SJCRH30 (cell line): ENCODE results near the gene SLC34A3. TPM values are rescaled to one million over a fixed set of nuclear protein-coding genes. Genes with fewer than 3 reads are reported as not detected.
A peak's percentile ranks its signal among the peaks of the same experiment; 100 is the strongest.

Experiments
- DNase-seq, 2 experiments: peaks; one replicate each; pipeline ENCODE4 v3.0.0-alpha.2; 2015 to 2020
- H3K27ac ChIP-seq: fragments of 250-450 bp; sonication (Bioruptor Pico); 2 replicates; pipeline ENCODE4 v1.5.1; 2020; ENCODE audit warnings: mild to moderate bottlenecking, moderate library complexity
- H3K27me3 ChIP-seq: fragments of 250-450 bp; sonication (Bioruptor Pico); 2 replicates; pipeline ENCODE4 v1.5.1; 2020; ENCODE audit warnings: mild to moderate bottlenecking, moderate library complexity
- H3K36me3 ChIP-seq: fragments of 250-450 bp; sonication (Bioruptor Pico); 2 replicates; pipeline ENCODE4 v1.5.1; 2020; ENCODE audit warnings: mild to moderate bottlenecking, moderate library complexity
- H3K4me1 ChIP-seq: fragments of 250-450 bp; sonication (Bioruptor Pico); 2 replicates; pipeline ENCODE4 v1.5.1; 2020; ENCODE audit warnings: mild to moderate bottlenecking, moderate library complexity
- H3K4me3 ChIP-seq: fragments of 250-450 bp; sonication (Bioruptor Pico); 2 replicates; pipeline ENCODE4 v1.5.1; 2020; ENCODE audit warnings: mild to moderate bottlenecking, moderate library complexity
- H3K9me3 ChIP-seq: fragments of 250-450 bp; sonication (Bioruptor Pico); replicated peaks from 2 replicates; pipeline ENCODE4 v1.5.1; 2020; ENCODE audit warnings: mild to moderate bottlenecking, moderate library complexity
- total RNA-seq: library from RNA; depleted of rRNA; stranded (reverse); fragments of >200 nt; shearing (Covaris generic); gene quantifications from 2 replicates; pipeline ENCODE4 v1.2.3, GENCODE V29; 2014

SLC34A3 gene
- total RNA-seq, 1 experiment from 2014 or later = 0.06 TPM

- peaks cover 22% of the 10 kb centered on the region for H3K4me1 ChIP-seq
- H3K36me3 ChIP-seq = peaks cover 9% of the 10 kb centered on the region; the same call in 1 of the 2 replicates
- no peak overlapping the region for H3K4me3 ChIP-seq
- H3K27me3 ChIP-seq = no peaks in the 10 kb centered on the region
- no peak for DNase-seq
- no peak overlapping the region for H3K27ac ChIP-seq
- no peaks in the 10 kb centered on the region for H3K9me3 ChIP-seq
These were observed 27.7 kb upstream of the SLC34A3 start for GRCh38 chr9:137202966-137203365.

- H3K9me3 ChIP-seq = no peaks in the 10 kb centered on the region
- H3K27me3 ChIP-seq = no peaks in the 10 kb centered on the region
- DNase-seq = no peak
- H3K27ac ChIP-seq = no peak overlapping the region
- H3K4me3 ChIP-seq = peak overlapping the region; percentile 94
- peaks cover 12% of the 10 kb centered on the region for H3K4me1 ChIP-seq
- H3K36me3 ChIP-seq = peaks cover 9% of the 10 kb centered on the region
These were observed 26.0 kb upstream of the SLC34A3 start for GRCh38 chr9:137204731-137205125.

GRCh38 chr9:137205126-137206069 lies 25.3 kb upstream of the SLC34A3 start, which contains the start of the genes NDOR1 and TMEM203:
Gene NDOR1, plus strand, starts transcription at chr9:137205700. Its CDS starts 78 bp downstream, at chr9:137205778.
Gene TMEM203, minus strand, starts transcription at chr9:137205648. Its CDS starts 234 bp downstream, at chr9:137205414.
- peaks cover 12% of the 10 kb centered on the region for H3K4me1 ChIP-seq
- H3K36me3 ChIP-seq = peaks cover 9% of the 10 kb centered on the region
- H3K27me3 ChIP-seq = no peaks in the 10 kb centered on the region
- no peaks in the 10 kb centered on the region for H3K9me3 ChIP-seq
- DNase-seq = peak; percentile 92
- peak within 1 kb of the TSS; percentile 55 for H3K27ac ChIP-seq
- peak within 1 kb of the TSS; percentile 94 for H3K4me3 ChIP-seq

- H3K4me1 ChIP-seq = peaks cover 12% of the 10 kb centered on the region
- H3K4me3 ChIP-seq = peak overlapping the region; percentile 94
- peaks cover 9% of the 10 kb centered on the region for H3K36me3 ChIP-seq
- no peak for DNase-seq
- H3K27me3 ChIP-seq = no peaks in the 10 kb centered on the region
- H3K27ac ChIP-seq = no peak overlapping the region
- H3K9me3 ChIP-seq = no peaks in the 10 kb centered on the region
These were observed 24.1 kb upstream of the SLC34A3 start for GRCh38 chr9:137206602-137207001.

- Histone ChIP-seq H3K4me1 (peaks cover 1% of the 10 kb centered on the region), H3K27ac (no peak overlapping the region), H3K4me3 (no peak overlapping the region), H3K9me3 (no peaks in the 10 kb centered on the region), H3K27me3 (no peaks in the 10 kb centered on the region), H3K36me3 (peaks cover 31% of the 10 kb centered on the region)
- no peak for DNase-seq
These were observed 19.2 kb upstream of the SLC34A3 start for GRCh38 chr9:137211532-137211931.

- Histone ChIP-seq H3K4me1 (no peaks in the 10 kb centered on the region), H3K27ac (no peak overlapping the region), H3K9me3 (no peaks in the 10 kb centered on the region), H3K27me3 (no peaks in the 10 kb centered on the region), H3K36me3 (peaks cover 26% of the 10 kb centered on the region), H3K4me3 (no peak overlapping the region)
- no peak for DNase-seq
These were observed 18.2 kb upstream of the SLC34A3 start for GRCh38 chr9:137212520-137212919.

- peaks cover 22% of the 10 kb centered on the region for H3K36me3 ChIP-seq
- no peaks in the 10 kb centered on the region for H3K4me1 ChIP-seq
- no peak overlapping the region for H3K27ac ChIP-seq
- DNase-seq = no peak
- no peak overlapping the region for H3K4me3 ChIP-seq
- H3K9me3 ChIP-seq = no peaks in the 10 kb centered on the region
- H3K27me3 ChIP-seq = no peaks in the 10 kb centered on the region
These were observed 17.3 kb upstream of the SLC34A3 start for GRCh38 chr9:137213160-137214060.

GRCh38 chr9:137214620-137215019 lies 16.1 kb upstream of the SLC34A3 start:
- H3K9me3 ChIP-seq = no peaks in the 10 kb centered on the region
- no peak overlapping the region for H3K27ac ChIP-seq
- no peak overlapping the region for H3K4me3 ChIP-seq
- peaks cover 22% of the 10 kb centered on the region for H3K36me3 ChIP-seq
- no peaks in the 10 kb centered on the region for H3K4me1 ChIP-seq
- no peak for DNase-seq
- H3K27me3 ChIP-seq = no peaks in the 10 kb centered on the region

- no peaks in the 10 kb centered on the region for H3K9me3 ChIP-seq
- H3K36me3 ChIP-seq = peaks cover 22% of the 10 kb centered on the region
- no peak for DNase-seq
- no peak overlapping the region for H3K27ac ChIP-seq
- no peak overlapping the region for H3K4me3 ChIP-seq
- no peaks in the 10 kb centered on the region for H3K27me3 ChIP-seq
- H3K4me1 ChIP-seq = no peaks in the 10 kb centered on the region
These were observed 15.3 kb upstream of the SLC34A3 start for GRCh38 chr9:137215196-137215986.

GRCh38 chr9:137216188-137216965 lies 14.3 kb upstream of the SLC34A3 start:
- H3K27me3 ChIP-seq = no peaks in the 10 kb centered on the region
- no peak for DNase-seq
- H3K27ac ChIP-seq = no peak overlapping the region
- peaks cover 3% of the 10 kb centered on the region; the same call in 1 of the 2 replicates for H3K4me1 ChIP-seq
- H3K36me3 ChIP-seq = peaks cover 22% of the 10 kb centered on the region
- no peaks in the 10 kb centered on the region for H3K9me3 ChIP-seq
- no peak overlapping the region for H3K4me3 ChIP-seq

- no peak overlapping the region for H3K4me3 ChIP-seq
- DNase-seq = no peak
- no peaks in the 10 kb centered on the region for H3K27me3 ChIP-seq
- H3K9me3 ChIP-seq = no peaks in the 10 kb centered on the region
- peaks cover 3% of the 10 kb centered on the region; the same call in 1 of the 2 replicates for H3K4me1 ChIP-seq
- no peak overlapping the region for H3K27ac ChIP-seq
- peaks cover 19% of the 10 kb centered on the region for H3K36me3 ChIP-seq
These were observed 13.2 kb upstream of the SLC34A3 start for GRCh38 chr9:137217276-137218211.

GRCh38 chr9:137218212-137218753 lies 12.4 kb upstream of the SLC34A3 start:
- Histone ChIP-seq H3K4me1 (peaks cover 8% of the 10 kb centered on the region; the same call in 1 of the 2 replicates), H3K36me3 (peaks cover 15% of the 10 kb centered on the region; the same call in 1 of the 2 replicates), H3K27me3 (no peaks in the 10 kb centered on the region), H3K4me3 (no peak overlapping the region), H3K9me3 (no peaks in the 10 kb centered on the region), H3K27ac (no peak overlapping the region)
- DNase-seq = no peak
